ENCODE data around the gene GRM3. TPM values are rescaled to one million over a fixed set of nuclear protein-coding genes. Genes with fewer than 3 reads are reported as not detected.

The GRM3 gene
- total RNA-seq, 1 experiment from 2014 or later = not detected

DNA sequence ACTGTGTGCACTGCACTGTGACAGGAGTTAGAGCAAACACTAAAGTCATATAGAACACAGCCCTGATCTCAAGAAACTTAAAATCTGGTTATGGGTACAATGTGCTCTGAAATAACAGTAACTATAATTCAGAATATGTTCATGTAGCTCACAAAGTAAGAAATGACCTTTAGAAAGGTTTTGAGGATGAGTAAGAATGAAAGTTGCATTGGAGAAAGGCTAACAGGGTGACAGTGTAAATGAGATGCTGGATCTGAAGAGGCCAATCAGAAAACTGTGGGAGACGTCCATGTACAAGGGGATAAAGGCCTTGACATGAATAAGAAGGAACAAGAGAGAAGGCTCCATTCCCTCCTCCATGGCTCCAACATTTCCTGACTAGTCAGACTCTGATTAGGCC is 124.7 kb downstream of the GRM3 start:
- no peak for ATAC-seq
- POLR2A ChIA-PET (ENCODE audit: unreplicated experiment) = no interaction called here

DNA sequence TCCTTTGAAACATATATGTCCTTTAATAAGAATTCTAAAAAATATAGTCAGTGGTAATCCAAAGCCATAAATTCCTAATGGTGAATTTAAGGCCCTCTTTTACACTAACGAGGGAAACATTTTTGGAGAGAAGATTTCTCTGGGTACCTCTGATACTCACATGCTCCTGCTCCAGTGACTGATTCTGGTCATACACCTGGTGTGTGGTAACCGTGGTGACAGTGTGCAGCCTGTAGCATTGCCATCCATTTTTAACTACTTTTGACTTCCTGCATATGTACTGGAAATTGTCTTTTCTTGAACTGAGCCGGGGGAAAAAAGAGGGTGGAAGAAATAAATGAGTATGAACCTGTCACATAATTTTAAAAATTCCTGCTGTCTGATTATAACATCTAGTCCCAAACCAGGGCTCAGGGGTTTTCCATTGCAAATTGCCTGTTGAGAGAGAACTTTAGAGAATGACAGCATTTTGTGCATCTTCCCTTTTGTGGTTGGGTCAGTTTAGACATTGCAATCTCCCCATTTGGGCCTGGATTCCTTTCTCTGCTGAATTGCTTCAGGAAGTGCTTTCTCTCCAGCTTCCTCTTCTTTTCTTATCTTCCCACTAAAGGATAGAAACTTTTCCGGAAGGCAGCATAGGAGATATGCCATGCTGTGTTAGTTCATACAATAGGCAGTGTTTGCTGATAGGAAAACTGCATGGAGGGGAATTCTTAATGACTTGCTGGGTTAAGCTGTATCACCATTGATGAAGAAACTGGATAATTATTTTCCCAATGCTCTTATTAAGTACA is 125.5 kb downstream of the GRM3 start:
- Histone ChIP-seq H3K4me1 (ENCODE audit: insufficient read depth, low read length) (no peaks in the 10 kb centered on the region), H3K9ac (ENCODE audit: low read length) (no peak overlapping the region), H2AFZ (ENCODE audit: low read length) (no peak overlapping the region), H4K20me1 (ENCODE audit: low read length) (no peaks in the 10 kb centered on the region), H3K9me3 (ENCODE audit: low read length) (no peaks in the 10 kb centered on the region), H3F3A (ENCODE audit: low read length, unreplicated experiment) (no peaks in the 10 kb centered on the region), H3K79me2 (ENCODE audit: low read length) (no peaks in the 10 kb centered on the region), H3K4me2 (ENCODE audit: low read length) (no peak overlapping the region), H3K36me3 (ENCODE audit: low read depth, low read length) (no peaks in the 10 kb centered on the region), H3K4me3 (ENCODE audit: low read length) (no peak overlapping the region), H3K27ac (ENCODE audit: low read length) (no peak overlapping the region), H3K27me3 (ENCODE audit: low read length) (0 out of 2 replicates have a peak, but pooled peaks cover 4% of the 10 kb centered on the region), H3K9me2 (replicated peaks; ENCODE audit: low read length) (no peaks in the 10 kb centered on the region)
- DNase-seq (no peak), ATAC-seq (no peak)
- POLR2A ChIA-PET (ENCODE audit: unreplicated experiment) = no interaction called here
- CTCF ChIA-PET = no interaction called here
- intact Hi-C loops (cut with micrococcal nuclease) = no loop called here
- BruUV-seq (replicated peaks) = no TSS peak
- TF ChIP-seq, protein P1, sequence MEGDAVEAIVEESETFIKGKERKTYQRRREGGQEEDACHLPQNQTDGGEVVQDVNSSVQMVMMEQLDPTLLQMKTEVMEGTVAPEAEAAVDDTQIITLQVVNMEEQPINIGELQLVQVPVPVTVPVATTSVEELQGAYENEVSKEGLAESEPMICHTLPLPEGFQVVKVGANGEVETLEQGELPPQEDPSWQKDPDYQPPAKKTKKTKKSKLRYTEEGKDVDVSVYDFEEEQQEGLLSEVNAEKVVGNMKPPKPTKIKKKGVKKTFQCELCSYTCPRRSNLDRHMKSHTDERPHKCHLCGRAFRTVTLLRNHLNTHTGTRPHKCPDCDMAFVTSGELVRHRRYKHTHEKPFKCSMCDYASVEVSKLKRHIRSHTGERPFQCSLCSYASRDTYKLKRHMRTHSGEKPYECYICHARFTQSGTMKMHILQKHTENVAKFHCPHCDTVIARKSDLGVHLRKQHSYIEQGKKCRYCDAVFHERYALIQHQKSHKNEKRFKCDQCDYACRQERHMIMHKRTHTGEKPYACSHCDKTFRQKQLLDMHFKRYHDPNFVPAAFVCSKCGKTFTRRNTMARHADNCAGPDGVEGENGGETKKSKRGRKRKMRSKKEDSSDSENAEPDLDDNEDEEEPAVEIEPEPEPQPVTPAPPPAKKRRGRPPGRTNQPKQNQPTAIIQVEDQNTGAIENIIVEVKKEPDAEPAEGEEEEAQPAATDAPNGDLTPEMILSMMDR (conservative IDR thresholded peaks at IDR 0.05; ENCODE audit: low read depth, low read length) = no peak
- TF ChIP-seq EZH2 (IDR thresholded peaks at IDR 0.05; ENCODE audit: low read length, unreplicated experiment) (no peak), EZH2phosphoT487 (IDR thresholded peaks at IDR 0.05; ENCODE audit: borderline replicate concordance, low read length) (no peak)

More for the DNA sequence above, 124.7 kb downstream of the GRM3 start:
- DNase-seq = no peak
- Histone ChIP-seq H3K27ac (ENCODE audit: low read length) (no peak overlapping the region), H3K4me2 (ENCODE audit: low read length) (no peak overlapping the region), H2AFZ (ENCODE audit: low read length) (no peak overlapping the region), H3K9ac (ENCODE audit: low read length) (no peak overlapping the region), H4K20me1 (ENCODE audit: low read length) (no peaks in the 10 kb centered on the region), H3K9me2 (replicated peaks; ENCODE audit: low read length) (no peaks in the 10 kb centered on the region), H3F3A (ENCODE audit: low read length, unreplicated experiment) (no peaks in the 10 kb centered on the region), H3K4me3 (ENCODE audit: low read length) (no peak overlapping the region), H3K4me1 (ENCODE audit: insufficient read depth, low read length) (no peaks in the 10 kb centered on the region), H3K27me3 (ENCODE audit: low read length) (0 out of 2 replicates have a peak, but pooled peaks cover 4% of the 10 kb centered on the region), H3K9me3 (ENCODE audit: low read length) (no peaks in the 10 kb centered on the region), H3K36me3 (ENCODE audit: low read depth, low read length) (no peaks in the 10 kb centered on the region), H3K79me2 (ENCODE audit: low read length) (no peaks in the 10 kb centered on the region)
- CTCF ChIA-PET = no interaction called here
- TF ChIP-seq, protein P1 (conservative IDR thresholded peaks at IDR 0.05; ENCODE audit: low read depth, low read length) = no peak
- TF ChIP-seq EZH2 (IDR thresholded peaks at IDR 0.05; ENCODE audit: low read length, unreplicated experiment) (no peak), EZH2phosphoT487 (IDR thresholded peaks at IDR 0.05; ENCODE audit: borderline replicate concordance, low read length) (no peak)
- intact Hi-C loops (cut with micrococcal nuclease) = no loop called here
- no TSS peak for BruUV-seq (replicated peaks)

DNA sequence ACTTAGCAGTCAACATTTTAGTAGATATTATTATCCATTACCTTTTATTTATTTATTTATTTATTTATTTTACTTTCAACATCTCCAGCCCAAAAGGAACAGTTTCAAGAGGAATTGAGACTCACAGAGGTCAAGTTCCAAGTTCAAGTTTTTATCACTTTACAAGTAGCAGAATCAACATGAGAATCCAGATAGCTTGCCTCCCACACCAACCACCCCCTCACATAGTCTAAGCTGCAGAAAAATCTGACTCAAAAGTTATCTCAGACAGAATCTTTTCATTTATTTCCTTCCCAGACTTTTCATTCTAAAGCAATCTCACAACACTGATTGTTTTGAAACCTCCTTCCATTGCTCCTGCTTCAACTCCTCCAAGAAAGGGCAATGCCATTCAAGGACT is 129.6 kb downstream of the GRM3 start:
- H3K27me3 ChIP-seq (ENCODE audit: low read length) = 0 out of 2 replicates have a peak, but pooled peaks cover 4% of the 10 kb centered on the region
- intact Hi-C loops (cut with micrococcal nuclease) = no loop called here
- no peaks in the 10 kb centered on the region for H4K20me1 ChIP-seq (ENCODE audit: low read length)
- H3K4me1 ChIP-seq (ENCODE audit: insufficient read depth, low read length) = no peaks in the 10 kb centered on the region
- H3K27ac ChIP-seq (ENCODE audit: low read length) = no peak overlapping the region
- no peak overlapping the region for H2AFZ ChIP-seq (ENCODE audit: low read length)
- no peaks in the 10 kb centered on the region for H3F3A ChIP-seq (ENCODE audit: low read length, unreplicated experiment)
- H3K36me3 ChIP-seq (ENCODE audit: low read depth, low read length) = no peaks in the 10 kb centered on the region
- no peak overlapping the region for H3K4me3 ChIP-seq (ENCODE audit: low read length)
- no peak overlapping the region for H3K4me2 ChIP-seq (ENCODE audit: low read length)
- no peaks in the 10 kb centered on the region for H3K9me3 ChIP-seq (ENCODE audit: low read length)
- ATAC-seq (no peak), DNase-seq (no peak)
- CTCF ChIA-PET = no interaction called here
- H3K79me2 ChIP-seq (ENCODE audit: low read length) = no peaks in the 10 kb centered on the region
- no peak for TF ChIP-seq EZH2phosphoT487 (IDR thresholded peaks at IDR 0.05; ENCODE audit: borderline replicate concordance, low read length)
- no peak for TF ChIP-seq EZH2 (IDR thresholded peaks at IDR 0.05; ENCODE audit: low read length, unreplicated experiment)
- TF ChIP-seq, protein P1 (conservative IDR thresholded peaks at IDR 0.05; ENCODE audit: low read depth, low read length) = no peak
- H3K9ac ChIP-seq (ENCODE audit: low read length) = no peak overlapping the region
- BruUV-seq (replicated peaks) = no TSS peak
- POLR2A ChIA-PET (ENCODE audit: unreplicated experiment) = no interaction called here
- H3K9me2 ChIP-seq (replicated peaks; ENCODE audit: low read length) = no peaks in the 10 kb centered on the region
